IPS-20b (cell line): Measurements from ENCODE around the gene CACNG3.

ENCODE experiments used
- H3K27ac ChIP-seq: one replicate; pipeline ENCODE4 v1.5.1; 2013; ENCODE audit warnings: low read length
- H3K27me3 ChIP-seq: 2 replicates; pipeline ENCODE4 v1.6.1; 2013; ENCODE audit warnings: mild to moderate bottlenecking, low read length, inconsistent platforms; ENCODE audit not compliant: insufficient read depth
- H3K36me3 ChIP-seq: 2 replicates; pipeline ENCODE4 v1.6.1; 2013; ENCODE audit warnings: low read depth, mild to moderate bottlenecking, inconsistent platforms, low read length, moderate library complexity; ENCODE audit not compliant: insufficient read depth
- H3K4me1 ChIP-seq: 2 replicates; pipeline ENCODE4 v1.6.1; 2013; ENCODE audit warnings: mild to moderate bottlenecking, control low read depth, inconsistent platforms, low read length, moderate library complexity; ENCODE audit not compliant: insufficient read depth
- H3K4me3 ChIP-seq: 2 replicates; pipeline ENCODE4 v1.5.1; 2013; ENCODE audit warnings: mild to moderate bottlenecking, low read length, inconsistent platforms
- H3K9ac ChIP-seq: 2 replicates; pipeline ENCODE4 v1.6.1; 2013; ENCODE audit warnings: low read depth, mild to moderate bottlenecking, inconsistent platforms, low read length, moderate library complexity
- H3K9me3 ChIP-seq: 2 replicates; pipeline ENCODE4 v1.6.1; 2013; ENCODE audit warnings: mild to moderate bottlenecking, low read depth, low read length, inconsistent platforms; ENCODE audit not compliant: insufficient read depth

The CACNG3 gene

DNA sequence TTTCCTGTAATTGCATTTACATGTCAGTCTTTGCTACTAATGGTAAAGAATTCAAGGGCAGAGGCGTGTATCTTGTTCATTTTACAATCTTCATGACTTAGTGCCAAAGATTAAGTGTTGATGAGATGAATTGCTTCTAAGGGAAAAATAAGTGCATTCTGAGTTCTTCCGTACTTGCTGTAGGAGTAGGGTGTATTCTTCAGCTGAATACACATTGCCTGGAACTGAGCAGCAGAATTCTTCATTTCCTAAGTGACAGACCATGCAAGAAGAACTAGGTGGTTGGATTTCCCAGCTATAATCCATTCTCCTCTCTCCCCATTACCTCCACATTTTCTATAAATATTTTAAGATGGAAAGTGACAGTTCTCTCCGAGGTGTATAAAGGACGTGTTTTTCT is 104.8 kb downstream of the CACNG3 start:
- H3K9ac ChIP-seq = no peak overlapping the region
- H3K27me3 ChIP-seq = no peaks in the 10 kb centered on the region; the same call in 1 of the 2 replicates
- no peak overlapping the region for H3K27ac ChIP-seq
- H3K4me1 ChIP-seq = no peaks in the 10 kb centered on the region
- H3K36me3 ChIP-seq = no peaks in the 10 kb centered on the region
- H3K9me3 ChIP-seq = no peaks in the 10 kb centered on the region
- no peak overlapping the region for H3K4me3 ChIP-seq

DNA sequence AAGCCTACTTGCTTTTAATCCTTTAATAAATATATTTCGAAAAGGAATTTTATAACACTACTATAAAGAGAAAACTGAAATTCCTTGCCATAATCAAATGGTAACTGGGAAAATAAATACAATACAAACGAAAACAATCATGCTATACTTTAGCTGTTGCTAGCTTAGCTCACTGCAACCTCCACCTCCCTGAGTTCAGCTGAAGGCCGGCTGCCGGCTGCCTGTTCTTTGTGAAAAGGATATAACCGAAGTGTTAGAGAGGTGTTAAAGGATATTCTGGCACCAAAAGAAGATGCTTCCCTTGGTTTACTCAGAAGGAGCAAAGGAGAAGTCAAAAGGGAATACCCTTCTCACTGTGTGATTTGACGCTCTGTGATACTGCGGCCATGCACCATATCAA is 108.5 kb downstream of the CACNG3 start:
- no peaks in the 10 kb centered on the region for H3K9me3 ChIP-seq
- H3K9ac ChIP-seq = no peak overlapping the region
- no peak overlapping the region for H3K27ac ChIP-seq
- no peak overlapping the region for H3K4me3 ChIP-seq
- H3K4me1 ChIP-seq = no peaks in the 10 kb centered on the region
- H3K27me3 ChIP-seq = no peaks in the 10 kb centered on the region
- H3K36me3 ChIP-seq = no peaks in the 10 kb centered on the region

- no peaks in the 10 kb centered on the region for H3K4me1 ChIP-seq
- H3K27me3 ChIP-seq = no peaks in the 10 kb centered on the region
- H3K9ac ChIP-seq = no peak overlapping the region
- H3K9me3 ChIP-seq = no peaks in the 10 kb centered on the region
- H3K4me3 ChIP-seq = no peak overlapping the region
- no peaks in the 10 kb centered on the region for H3K36me3 ChIP-seq
- no peak overlapping the region for H3K27ac ChIP-seq
Measured at GRCh38 chr16:24367186-24367710, 111.1 kb downstream of the CACNG3 start.

DNA sequence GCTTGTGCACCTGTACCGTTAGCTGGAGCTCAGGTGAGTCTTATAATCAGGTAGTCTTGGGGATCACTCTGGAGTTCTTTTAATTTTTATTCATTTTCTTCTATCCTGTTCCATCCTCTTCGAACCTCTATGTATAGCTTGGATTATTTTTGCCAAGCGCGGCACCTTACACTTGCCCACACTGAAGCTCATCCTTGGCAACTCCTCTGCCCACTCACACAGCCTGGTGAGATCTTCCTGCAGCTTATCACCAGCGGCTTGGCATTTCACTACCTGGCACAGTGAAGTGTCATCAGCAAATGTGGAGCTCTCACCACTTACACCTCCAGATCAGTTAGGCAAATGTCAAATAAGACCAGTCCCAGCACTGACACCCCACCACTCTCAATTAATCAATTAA is 116.7 kb downstream of the CACNG3 start:
- no peak overlapping the region for H3K9ac ChIP-seq
- peaks cover 8% of the 10 kb centered on the region for H3K9me3 ChIP-seq
- H3K27me3 ChIP-seq = no peaks in the 10 kb centered on the region
- H3K4me1 ChIP-seq = no peaks in the 10 kb centered on the region
- no peak overlapping the region for H3K27ac ChIP-seq
- no peaks in the 10 kb centered on the region for H3K36me3 ChIP-seq
- H3K4me3 ChIP-seq = no peak overlapping the region

DNA sequence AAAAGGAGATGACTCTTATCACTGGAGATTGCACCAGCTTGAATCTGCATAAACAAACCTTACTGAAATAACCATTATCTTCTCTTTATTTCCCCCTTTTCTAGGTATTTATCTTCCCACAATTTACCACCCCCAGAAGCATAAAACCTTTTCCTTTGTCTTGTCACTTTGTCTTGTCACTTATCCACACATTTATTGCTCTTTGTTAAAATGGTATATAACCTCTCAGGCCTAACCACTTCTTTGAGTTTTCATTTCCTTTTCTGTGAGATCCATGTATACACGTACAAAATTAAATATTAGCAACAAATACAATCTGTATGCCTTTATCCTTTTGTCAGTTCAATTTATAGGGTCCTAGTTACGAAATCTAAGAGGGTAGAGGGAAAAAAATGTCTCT is 122.9 kb downstream of the CACNG3 start:
- H3K9me3 ChIP-seq = peaks cover 43% of the 10 kb centered on the region
- H3K4me1 ChIP-seq = peaks cover 2% of the 10 kb centered on the region; the same call in 1 of the 2 replicates
- no peaks in the 10 kb centered on the region; the same call in 1 of the 2 replicates for H3K27me3 ChIP-seq
- H3K27ac ChIP-seq = no peak overlapping the region
- no peak overlapping the region for H3K4me3 ChIP-seq
- H3K9ac ChIP-seq = no peak overlapping the region
- no peaks in the 10 kb centered on the region for H3K36me3 ChIP-seq

- H3K9ac ChIP-seq = no peak overlapping the region
Measured at GRCh38 chr16:24381470-24382118, 125.5 kb downstream of the CACNG3 start.

DNA sequence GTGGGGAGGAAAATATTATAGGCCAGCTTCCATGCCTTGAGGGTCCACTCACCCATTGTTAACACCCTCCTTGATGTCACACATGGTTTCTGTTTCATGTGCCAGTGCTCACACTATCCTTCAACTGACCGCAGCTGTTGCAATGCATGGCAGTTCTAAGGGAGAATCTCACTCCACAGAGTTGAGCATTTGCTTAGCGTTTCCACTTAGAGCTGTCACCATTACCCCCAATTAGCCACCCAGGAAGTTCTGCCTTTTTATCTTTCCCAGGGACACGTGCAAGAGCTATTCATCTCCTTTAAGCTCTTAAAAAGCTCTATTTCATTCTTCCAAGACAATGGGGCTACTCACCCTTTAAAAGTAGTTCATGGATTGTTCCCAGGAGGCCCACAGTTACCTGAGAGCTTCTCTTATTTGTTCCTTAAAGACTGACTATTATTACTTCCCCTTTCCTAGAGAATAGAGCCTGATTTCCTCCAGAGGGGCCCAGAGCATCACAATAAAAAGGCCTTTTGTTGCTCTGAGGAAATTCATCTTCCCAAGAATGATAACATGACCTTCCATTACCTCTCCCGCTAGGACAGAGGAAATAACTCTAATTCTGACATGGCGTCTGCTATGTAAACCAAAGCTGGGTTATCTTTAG is 126.8 kb downstream of the CACNG3 start:
- Histone ChIP-seq H3K4me1 (peaks cover 10% of the 10 kb centered on the region; the same call in 1 of the 2 replicates), H3K27ac (no peak overlapping the region)

More at GRCh38 chr16:24381470-24382118, 125.5 kb downstream of the CACNG3 start:
- Histone ChIP-seq H3K27me3 (no peaks in the 10 kb centered on the region; the same call in 1 of the 2 replicates), H3K27ac (no peak overlapping the region), H3K4me3 (no peak overlapping the region), H3K9me3 (peaks cover 43% of the 10 kb centered on the region), H3K4me1 (peaks cover 10% of the 10 kb centered on the region; the same call in 1 of the 2 replicates), H3K36me3 (no peaks in the 10 kb centered on the region)

DNA sequence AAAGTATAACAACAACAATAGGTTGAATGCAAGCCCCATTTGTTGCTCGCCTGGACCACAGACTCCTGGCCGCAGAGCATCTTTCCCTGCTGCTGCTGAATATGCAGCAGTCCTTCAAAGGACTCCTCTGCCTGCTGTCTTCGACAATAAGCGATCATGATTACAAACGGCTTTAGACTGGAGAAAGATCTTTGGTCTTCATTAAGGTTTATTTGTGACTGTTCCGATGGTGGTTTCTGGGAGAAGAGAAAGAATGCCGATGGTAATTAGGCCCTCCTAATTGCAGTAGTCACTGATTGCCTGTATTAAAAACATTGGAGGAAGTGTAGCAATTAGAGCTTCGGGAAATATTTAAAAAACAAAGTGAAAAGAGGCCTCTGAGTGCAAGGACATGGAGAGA is 138.2 kb downstream of the CACNG3 start:
- Histone ChIP-seq H3K4me1 (peaks cover 7% of the 10 kb centered on the region; the same call in 1 of the 2 replicates), H3K27ac (no peak overlapping the region), H3K9ac (no peak overlapping the region), H3K4me3 (no peak overlapping the region), H3K9me3 (no peaks in the 10 kb centered on the region), H3K27me3 (no peaks in the 10 kb centered on the region), H3K36me3 (no peaks in the 10 kb centered on the region)

More for the DNA sequence above, 126.8 kb downstream of the CACNG3 start:
- Histone ChIP-seq H3K27me3 (no peaks in the 10 kb centered on the region; the same call in 1 of the 2 replicates), H3K9ac (no peak overlapping the region), H3K4me3 (no peak overlapping the region), H3K9me3 (peaks cover 34% of the 10 kb centered on the region), H3K36me3 (no peaks in the 10 kb centered on the region)

DNA sequence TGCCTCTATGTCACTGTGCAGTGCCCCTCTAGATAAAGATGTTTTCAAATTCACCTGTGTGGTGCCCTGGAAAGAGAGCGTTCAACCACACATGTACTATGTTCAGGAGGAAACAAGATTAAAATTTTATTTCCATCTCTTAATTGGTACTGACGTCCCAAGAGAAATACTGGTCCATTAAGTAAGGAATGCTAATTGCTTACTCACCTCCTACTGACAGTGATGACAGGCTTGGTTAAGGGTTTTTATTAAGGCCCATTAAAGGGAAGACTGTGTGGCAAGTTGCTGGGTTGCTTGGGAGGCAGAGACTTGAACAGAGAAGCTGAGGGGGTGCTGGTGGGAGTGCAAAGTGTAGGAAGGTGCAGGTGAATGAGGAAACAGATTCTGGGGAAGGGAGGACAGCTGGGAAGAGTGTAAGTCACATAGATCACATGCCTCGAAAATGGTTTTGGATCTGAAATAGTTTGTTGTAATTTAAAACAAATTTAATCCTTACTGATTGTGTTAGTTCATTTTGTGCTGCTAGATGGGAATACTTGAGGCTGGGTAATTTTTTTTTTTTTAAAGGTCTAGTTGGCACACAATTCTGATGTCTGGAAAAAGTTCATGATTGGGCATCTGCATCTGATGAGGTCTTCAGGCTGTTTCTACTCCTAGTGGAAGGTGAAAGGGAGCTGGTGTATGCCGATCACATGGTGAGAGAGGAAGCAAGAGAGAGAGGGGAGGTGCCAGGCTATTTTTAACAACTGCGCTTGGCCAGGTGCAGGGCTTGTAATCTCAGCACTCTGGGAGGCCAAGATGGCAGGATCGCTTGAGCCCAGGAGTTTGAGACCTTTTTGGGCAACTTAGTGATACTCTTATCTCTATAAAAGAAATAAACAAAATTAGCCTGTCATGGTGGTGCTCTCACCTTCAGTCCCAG is 140.5 kb downstream of the CACNG3 start:
- Histone ChIP-seq H3K4me3 (no peak overlapping the region), H3K9ac (no peak overlapping the region), H3K27ac (no peak overlapping the region)

DNA sequence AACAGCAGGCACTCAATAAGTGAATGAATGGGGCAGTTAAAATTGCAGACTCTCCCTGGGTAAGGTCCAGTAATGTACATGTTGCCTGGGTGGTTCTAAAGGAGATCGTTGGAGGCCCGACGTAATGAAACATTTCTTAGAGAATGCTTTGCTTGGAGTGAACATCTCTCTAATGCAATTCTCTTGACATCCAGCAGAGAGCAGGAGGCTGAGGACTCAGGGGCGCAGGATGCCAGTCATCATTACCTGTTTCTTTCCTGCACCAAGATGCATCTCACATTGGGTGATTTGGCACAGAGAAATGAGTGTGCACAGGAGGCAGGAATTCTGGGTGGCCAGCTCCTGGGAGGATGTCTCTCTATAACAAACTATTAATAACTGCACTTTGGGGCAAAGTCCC is 152.9 kb downstream of the CACNG3 start:
- Histone ChIP-seq H3K27me3 (no peaks in the 10 kb centered on the region), H3K9ac (no peak overlapping the region), H3K9me3 (no peaks in the 10 kb centered on the region), H3K27ac (no peak overlapping the region), H3K4me1 (no peaks in the 10 kb centered on the region; the same call in 1 of the 2 replicates), H3K36me3 (no peaks in the 10 kb centered on the region), H3K4me3 (no peak overlapping the region)

More for the DNA sequence above, 140.5 kb downstream of the CACNG3 start:
- peaks cover 7% of the 10 kb centered on the region; the same call in 1 of the 2 replicates for H3K4me1 ChIP-seq
- H3K36me3 ChIP-seq = no peaks in the 10 kb centered on the region
- H3K27me3 ChIP-seq = no peaks in the 10 kb centered on the region
- no peaks in the 10 kb centered on the region for H3K9me3 ChIP-seq
